ENCODE data around the gene SORCS2. TPM values are rescaled to one million over a fixed set of nuclear protein-coding genes. Genes with fewer than 3 reads are reported as not detected.

The SORCS2 gene
- total RNA-seq, 6 donors from 2014 or later: 2.2 to 28.3 (median 7.2) TPM

- ATAC-seq (ENCODE audit: low FRiP score in 2 of 2): no peak
Measured at GRCh38 chr4:7146786-7147115, 45.6 kb upstream of the SORCS2 start.

GRCh38 chr4:7147261-7147660, 45.1 kb upstream of the SORCS2 start:
- Histone ChIP-seq H3K4me3 (no peak overlapping the region), H3K9me3 (no peaks in the 10 kb centered on the region), H3K36me3 (no peaks in the 10 kb centered on the region), H3K4me1 (no peaks in the 10 kb centered on the region), H3K27me3 (no peaks in the 10 kb centered on the region), H3K27ac (no peak overlapping the region)
- ATAC-seq (ENCODE audit: low FRiP score in 2 of 2) (no peak), DNase-seq (no peak)
- 79 to 89% methylated on average over 10 to 15 of the region's 15 CpGs for WGBS, 2 donors
- no peak for TF ChIP-seq CTCF (IDR thresholded peaks at IDR 0.05)
- TF ChIP-seq EP300 (IDR thresholded peaks at IDR 0.05): no peak
- no peak for TF ChIP-seq POLR2AphosphoS5 (IDR thresholded peaks at IDR 0.05)

More at GRCh38 chr4:7146786-7147115, 45.6 kb upstream of the SORCS2 start:
- TF ChIP-seq EP300 (IDR thresholded peaks at IDR 0.05) (no peak), CTCF (IDR thresholded peaks at IDR 0.05) (no peak), POLR2A (IDR thresholded peaks at IDR 0.05) (no peak), POLR2AphosphoS5 (IDR thresholded peaks at IDR 0.05) (no peak)
- DNase-seq: no peak
- Histone ChIP-seq H3K9me3 (no peaks in the 10 kb centered on the region), H3K27me3 (no peaks in the 10 kb centered on the region), H3K27ac (no peak overlapping the region), H3K4me1 (no peaks in the 10 kb centered on the region), H3K36me3 (no peaks in the 10 kb centered on the region), H3K4me3 (no peak overlapping the region)
- 64 to 81% methylated on average over 10 to 11 of the region's 11 CpGs for WGBS, 2 donors

DNA sequence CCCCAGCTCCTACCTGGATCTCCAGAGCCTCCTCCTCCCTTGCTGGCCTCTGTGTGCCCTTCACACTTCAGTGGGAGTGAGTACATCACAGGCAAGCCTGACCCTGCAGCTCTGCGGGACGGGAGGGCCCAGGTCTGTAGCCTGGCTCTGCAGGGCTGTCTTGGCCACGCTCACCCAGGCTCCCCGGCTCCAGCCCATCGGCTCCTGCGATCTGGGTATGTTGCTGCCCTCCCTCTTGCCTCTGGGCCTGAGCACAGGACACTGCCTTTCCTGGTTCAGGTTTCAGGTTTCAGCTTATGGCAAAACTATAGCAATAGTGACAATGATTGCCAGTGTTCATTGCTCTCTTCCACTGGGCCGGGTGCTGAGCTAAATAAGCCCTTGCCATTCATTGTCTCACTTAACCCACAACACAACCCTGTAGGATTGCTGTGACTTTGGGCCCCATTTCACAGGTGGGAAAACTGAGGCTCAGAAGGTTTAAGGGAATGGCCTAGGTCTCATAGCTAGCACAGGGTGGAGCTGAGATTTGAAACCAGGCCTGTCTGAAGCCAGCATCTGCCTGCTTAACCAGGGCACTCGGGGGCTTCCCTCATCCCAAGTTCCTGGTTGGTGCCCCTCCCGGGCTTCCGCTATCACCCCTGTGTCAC, 44.6 kb upstream of the SORCS2 start:
- Histone ChIP-seq H3K9me3 (no peaks in the 10 kb centered on the region), H3K4me1 (no peaks in the 10 kb centered on the region), H3K36me3 (no peaks in the 10 kb centered on the region), H3K4me3 (no peak overlapping the region), H3K27me3 (no peaks in the 10 kb centered on the region), H3K27ac (no peak overlapping the region)
- TF ChIP-seq EP300 (IDR thresholded peaks at IDR 0.05) (no peak), CTCF (IDR thresholded peaks at IDR 0.05) (no peak), POLR2A (IDR thresholded peaks at IDR 0.05) (no peak), POLR2AphosphoS5 (IDR thresholded peaks at IDR 0.05) (no peak)
- ATAC-seq (ENCODE audit: low FRiP score in 2 of 2) (no peak), DNase-seq (no peak)
- WGBS, 2 donors: 72 to 92% methylated on average over 6 to 10 of the region's 10 CpGs

GRCh38 chr4:7148337-7148736, 44.0 kb upstream of the SORCS2 start:
- DNase-seq (no peak), ATAC-seq (ENCODE audit: low FRiP score in 2 of 2) (no peak)
- Histone ChIP-seq H3K27ac (no peak overlapping the region), H3K36me3 (no peaks in the 10 kb centered on the region), H3K4me1 (no peaks in the 10 kb centered on the region), H3K9me3 (no peaks in the 10 kb centered on the region), H3K27me3 (no peaks in the 10 kb centered on the region), H3K4me3 (no peak overlapping the region)
- WGBS, 2 donors: 83 to 93% methylated on average over 11 to 13 of the region's 13 CpGs
- TF ChIP-seq POLR2AphosphoS5 (IDR thresholded peaks at IDR 0.05): no peak
- no peak for TF ChIP-seq POLR2A (IDR thresholded peaks at IDR 0.05)
- no peak for TF ChIP-seq CTCF (IDR thresholded peaks at IDR 0.05)
- no peak for TF ChIP-seq EP300 (IDR thresholded peaks at IDR 0.05)

DNA sequence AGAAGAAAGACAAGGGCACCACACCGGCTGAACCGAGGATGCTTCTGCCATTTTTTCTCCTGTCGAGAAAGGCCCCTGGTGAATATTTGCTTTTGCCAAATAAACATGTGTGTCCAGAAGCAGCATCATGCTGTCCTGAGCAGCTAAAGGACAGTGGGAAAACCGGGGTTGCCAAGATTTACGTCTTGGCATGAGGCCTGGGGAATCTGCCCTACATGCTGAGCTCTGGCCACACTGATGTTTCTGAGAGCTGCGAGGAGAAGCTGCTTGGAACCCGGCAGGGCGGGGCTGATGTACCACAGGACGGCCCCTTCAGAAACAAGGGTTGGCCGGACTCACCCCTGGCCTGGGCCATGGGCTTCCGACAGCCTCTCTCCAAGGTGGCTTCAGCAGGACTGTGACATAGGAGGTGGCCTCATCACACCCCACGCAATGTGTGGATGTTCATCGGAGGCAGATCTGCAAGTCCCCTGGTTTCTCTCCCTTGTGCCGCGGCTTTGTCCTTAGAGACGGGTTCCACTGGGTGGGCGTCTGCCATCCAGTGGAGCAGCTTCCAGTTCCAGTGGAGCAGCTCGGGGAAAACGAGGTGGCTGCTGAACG, 42.2 kb upstream of the SORCS2 start:
- no peak overlapping the region for H3K27ac ChIP-seq
- no peak for TF ChIP-seq POLR2AphosphoS5 (IDR thresholded peaks at IDR 0.05)
- H3K4me3 ChIP-seq: no peak overlapping the region
- no peaks in the 10 kb centered on the region for H3K4me1 ChIP-seq
- ATAC-seq (ENCODE audit: low FRiP score in 2 of 2) (peak in 1 of 2 donors; percentile 9), DNase-seq (no peak)
- WGBS, 2 donors: 65 to 86% methylated on average over 11 to 20 of the region's 20 CpGs
- H3K9me3 ChIP-seq: no peaks in the 10 kb centered on the region
- no peaks in the 10 kb centered on the region for H3K27me3 ChIP-seq
- H3K36me3 ChIP-seq: no peaks in the 10 kb centered on the region
